ENCODE measurements around the gene PFKFB4.
A peak's percentile ranks its signal among the peaks of the same experiment; 100 is the strongest.

PFKFB4 gene

DNA sequence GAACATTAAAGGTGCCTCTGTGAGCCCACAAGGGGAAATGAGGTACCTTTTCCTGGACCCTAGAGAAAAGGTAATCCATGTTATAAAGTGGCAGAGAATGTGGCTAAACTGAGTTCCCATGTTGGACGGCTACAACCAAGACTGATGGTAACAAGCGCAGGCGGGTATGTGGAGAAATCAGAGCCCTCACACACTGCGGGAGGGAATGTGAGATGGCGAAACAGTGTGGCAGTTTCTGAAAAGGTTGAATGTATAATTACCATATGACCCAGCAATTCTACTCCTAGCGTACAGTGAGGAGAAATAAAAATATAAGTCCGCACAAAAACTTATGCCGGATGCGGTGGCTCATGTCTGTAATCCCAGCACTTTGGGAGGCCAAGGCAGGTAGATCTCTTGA, 28.6 kb downstream of the PFKFB4 start:
- DNase-seq: no peak

- no peak for DNase-seq
Observed at GRCh38 chr3:48524970-48525369, 31.6 kb downstream of the PFKFB4 start.

- no peak for DNase-seq
Observed at GRCh38 chr3:48521635-48522034, 35.0 kb downstream of the PFKFB4 start.

DNA sequence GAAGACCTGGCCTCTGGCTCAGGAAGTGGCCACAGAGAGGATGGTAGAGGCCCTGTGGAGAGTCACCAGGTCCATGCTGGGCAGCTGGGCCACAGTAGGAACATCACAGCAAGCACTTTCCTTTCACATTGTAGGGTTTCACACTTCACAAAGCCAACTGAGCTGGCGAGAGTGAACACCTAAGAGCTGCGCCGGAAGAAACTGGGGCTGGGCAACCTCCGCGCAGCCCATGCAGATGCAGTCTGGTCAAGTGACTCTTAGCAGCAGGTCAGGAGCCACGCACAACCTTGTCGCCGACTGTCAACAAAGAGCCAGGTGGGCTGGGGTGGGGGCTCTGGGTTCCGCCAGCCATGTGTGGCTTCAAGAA, 37.3 kb downstream of the PFKFB4 start:
- DNase-seq: no peak

DNA sequence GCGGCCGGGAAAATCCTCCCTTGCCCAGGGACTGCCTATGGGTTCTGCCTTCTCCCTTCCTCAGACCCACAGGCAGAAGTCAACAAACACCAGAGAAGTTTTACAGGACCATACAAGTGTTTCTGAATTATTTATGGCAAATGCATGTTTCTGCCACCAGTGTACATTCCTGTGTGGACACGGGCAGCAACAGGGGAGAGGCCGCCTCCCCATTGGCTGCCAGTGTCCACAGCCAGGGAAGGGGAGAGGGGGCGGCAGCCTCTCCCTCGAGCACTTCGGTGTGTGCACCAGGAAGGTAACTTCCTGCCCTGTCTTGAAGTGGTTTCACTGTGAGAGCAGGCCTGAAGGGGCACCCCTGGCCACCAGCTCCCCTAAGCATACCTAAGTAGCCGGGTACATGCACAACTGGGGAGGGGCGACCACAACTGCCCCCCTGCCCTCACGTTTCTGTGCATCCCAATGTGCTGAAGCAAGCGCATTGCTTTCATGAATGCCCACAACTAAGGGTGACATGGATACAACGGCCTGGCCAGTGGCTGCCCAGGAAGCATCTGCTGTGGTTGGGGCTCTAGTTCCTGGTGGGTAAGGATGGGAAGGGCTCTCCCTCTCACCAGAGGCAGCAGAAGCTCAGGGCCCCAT, 37.8 kb downstream of the PFKFB4 start:
- DNase-seq: no peak

- DNase-seq: no peak
Observed at GRCh38 chr3:48518069-48518468, 38.5 kb downstream of the PFKFB4 start.

GRCh38 chr3:48516571-48516970, 40.0 kb downstream of the PFKFB4 start:
- DNase-seq: no peak

DNA sequence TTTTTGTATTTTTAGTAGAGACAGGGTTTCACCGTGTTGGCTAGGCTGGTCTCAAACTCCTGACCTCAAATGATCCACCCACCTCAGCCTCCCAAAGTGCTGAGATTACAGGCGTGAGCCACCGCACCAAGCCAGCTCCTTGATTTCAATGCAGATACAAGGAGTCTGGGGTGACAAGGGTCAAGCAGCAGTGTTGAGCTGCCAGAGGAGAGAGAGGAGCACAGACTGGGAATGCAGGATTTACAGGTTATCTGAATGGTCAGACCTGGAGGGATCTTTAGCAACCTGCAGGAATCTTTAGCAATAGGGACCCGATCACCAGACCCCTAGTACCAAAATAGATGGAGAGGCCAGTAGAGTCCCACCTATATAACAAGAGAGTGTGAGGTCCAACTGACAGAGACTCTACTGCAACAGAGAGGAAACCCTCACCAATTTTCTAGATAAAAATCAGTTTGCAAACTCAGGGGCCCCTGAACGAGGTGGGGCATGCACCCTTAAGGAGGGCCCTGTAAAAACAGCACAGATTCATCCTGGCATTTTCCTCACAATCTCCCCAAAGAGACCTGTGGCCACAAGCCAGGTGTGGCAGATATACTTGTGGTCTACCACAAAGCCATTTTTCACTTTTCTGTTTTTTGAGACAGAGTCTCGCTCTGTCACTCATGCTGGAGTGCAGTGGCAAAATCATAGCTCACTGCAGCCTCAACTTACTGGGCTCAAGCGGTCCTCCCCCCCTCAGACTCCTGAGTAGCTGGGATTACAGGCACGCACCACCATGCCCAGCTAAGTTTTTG, 42.0 kb downstream of the PFKFB4 start:
- no peak for DNase-seq

- no peak for DNase-seq
Observed at GRCh38 chr3:48511551-48511950, 45.1 kb downstream of the PFKFB4 start.

DNA sequence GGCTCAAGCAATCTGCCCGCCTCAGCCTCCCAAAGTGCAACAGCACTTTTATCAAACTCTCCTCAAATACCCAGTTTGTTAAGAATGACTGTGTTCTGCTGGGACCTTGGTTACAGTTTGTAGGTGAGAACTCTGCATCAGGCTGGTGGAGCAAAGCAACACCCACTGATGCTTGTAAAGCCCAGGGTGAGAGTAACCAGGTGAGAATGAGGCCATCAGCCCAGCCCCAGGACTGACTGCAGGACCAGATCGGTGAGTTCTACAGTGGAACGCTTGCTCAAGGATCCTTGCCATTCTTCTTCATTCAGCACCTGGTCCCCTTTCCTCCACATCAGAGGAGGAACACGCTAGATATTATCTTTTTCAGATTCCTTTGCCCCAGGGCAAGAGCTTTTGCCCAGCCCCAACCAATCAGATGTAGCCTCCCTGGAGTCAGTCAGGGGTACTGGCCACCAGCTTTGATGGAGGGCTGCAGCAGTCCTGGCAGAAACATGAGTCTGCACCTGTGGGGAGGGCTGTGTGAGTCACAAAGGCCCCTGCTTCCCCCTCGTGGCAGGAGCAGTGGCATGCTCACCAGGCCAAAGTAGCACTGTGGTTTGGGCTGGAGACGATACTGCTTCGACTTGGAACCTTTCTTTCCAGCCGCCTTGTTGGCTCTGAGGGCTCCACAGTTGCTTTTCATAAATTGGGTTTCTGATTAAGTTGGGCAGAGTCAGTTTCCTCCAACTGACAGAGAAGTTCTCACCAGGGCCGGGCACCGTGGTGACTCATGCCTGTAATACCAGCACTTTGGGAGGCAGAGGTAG, 49.1 kb downstream of the PFKFB4 start:
- peak; percentile 75 for DNase-seq

- no peak for DNase-seq
Observed at GRCh38 chr3:48505968-48506504, 50.6 kb downstream of the PFKFB4 start.

- DNase-seq: no peak
Observed at GRCh38 chr3:48505146-48505545, 51.5 kb downstream of the PFKFB4 start.

DNA sequence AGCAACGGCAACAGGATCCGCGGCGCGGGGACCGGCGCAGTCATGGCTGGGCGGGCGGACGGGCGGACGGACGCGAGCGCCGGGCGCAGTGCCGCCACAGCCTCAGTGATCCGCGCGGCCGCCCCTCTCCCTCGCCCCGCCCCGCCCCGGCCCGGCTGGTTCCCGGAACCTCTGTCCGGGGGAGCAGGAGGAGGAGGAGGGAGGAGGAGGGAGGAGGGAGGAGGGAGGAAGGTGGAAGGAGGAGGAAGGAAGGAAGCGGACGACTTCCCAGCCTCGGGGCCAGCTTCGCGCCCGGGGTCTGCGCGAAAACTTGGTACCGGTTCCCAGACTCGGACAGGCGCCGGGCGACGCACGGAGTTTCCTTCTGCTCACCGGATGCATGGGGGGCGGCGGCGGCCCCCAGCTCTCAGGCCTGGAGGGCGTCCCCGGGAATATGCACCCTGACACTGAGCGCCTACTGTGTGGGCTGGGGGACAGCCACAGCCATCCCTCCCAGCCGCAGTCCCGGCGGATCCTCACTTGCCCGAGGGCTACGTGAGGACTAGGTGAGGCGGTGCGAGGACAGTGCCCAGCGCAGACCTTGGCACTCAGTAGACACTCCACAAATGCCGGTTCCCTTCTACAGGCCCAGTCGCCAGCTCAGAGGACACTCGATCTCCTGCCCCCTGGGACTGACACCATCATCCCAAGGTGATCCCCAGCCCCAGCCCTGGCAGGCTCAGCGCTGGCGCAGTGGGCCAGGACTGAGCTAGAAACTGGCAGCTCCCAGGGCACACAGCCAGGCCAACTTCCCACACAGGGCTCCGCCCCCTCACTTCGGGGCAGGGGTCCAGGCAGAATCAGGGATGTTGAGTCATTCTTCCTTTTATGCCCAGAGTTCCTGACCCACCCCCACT, 52.3 kb downstream of the PFKFB4 start, which contains the start of gene SHISA5:
SHISA5 (minus strand) TSS at position 124 of the 896 bp plus-strand sequence; CDS start at position 44, 80 bp downstream.
- DNase-seq: peak; percentile 47

- no peak for DNase-seq
Observed at GRCh38 chr3:48503401-48504050, 53.1 kb downstream of the PFKFB4 start.

GRCh38 chr3:48502728-48503168, 53.9 kb downstream of the PFKFB4 start:
- no peak for DNase-seq

GRCh38 chr3:48502121-48502520, 54.5 kb downstream of the PFKFB4 start:
- DNase-seq: no peak

DNA sequence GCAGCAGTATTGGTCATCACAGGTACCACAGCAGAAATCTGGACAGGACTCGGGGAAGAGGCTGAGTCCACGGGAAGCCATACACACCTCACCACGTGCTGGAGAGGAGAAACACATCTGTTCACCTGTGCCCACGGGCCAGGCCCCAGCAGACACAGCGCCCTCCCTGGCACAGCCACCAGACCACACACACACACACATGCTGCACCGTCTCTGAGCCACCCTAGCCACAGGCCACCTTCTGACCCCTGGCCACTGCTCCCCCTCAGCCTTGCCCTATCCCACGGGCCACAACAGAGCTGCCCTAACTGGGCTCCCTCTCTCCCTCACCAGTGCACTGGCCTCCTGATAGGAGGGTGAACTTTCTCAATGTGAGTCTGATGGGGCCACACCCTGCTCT, 55.4 kb downstream of the PFKFB4 start:
- DNase-seq: no peak

DNA sequence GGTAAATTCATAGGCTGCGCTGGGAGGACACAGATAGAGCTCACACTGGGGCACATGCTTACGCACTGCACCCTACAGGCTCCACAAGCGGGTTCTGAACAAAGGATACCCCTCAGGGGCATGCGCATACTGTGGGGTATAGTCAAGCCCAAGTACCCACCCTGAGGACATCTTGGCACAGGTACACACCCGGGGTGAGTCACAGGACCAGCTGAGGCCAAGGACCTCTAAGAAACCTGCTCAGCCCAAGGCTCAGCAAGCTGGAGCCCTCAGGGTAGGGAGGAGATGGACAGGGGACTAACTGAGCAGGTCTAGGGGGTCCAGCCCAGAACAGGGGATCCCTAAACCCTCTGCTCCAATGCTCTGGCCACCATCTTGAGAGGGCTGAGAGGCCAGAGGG, 55.9 kb downstream of the PFKFB4 start:
- no peak for DNase-seq

DNA sequence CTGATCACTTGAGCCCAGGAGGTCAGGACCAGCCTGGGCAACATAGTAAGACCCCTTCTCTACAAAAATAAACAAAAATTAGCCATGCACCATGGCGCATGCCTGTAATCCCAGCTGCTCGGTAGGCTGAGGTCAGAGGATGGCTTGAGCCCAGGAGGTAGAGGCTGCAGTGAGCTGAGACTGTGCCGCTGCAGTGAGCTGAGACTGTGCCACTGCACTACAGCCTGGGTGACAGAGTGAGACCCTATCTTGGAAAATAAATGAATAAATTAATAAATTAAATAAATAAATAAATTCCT, 63.5 kb downstream of the PFKFB4 start:
- no peak for DNase-seq

GRCh38 chr3:48492461-48493202, 64.0 kb downstream of the PFKFB4 start:
- DNase-seq: no peak

GRCh38 chr3:48486952-48487351, 69.7 kb downstream of the PFKFB4 start:
- DNase-seq: no peak
